HCT116 (cell line): Measurements from ENCODE around the gene ABCC1. TPM values are rescaled to one million over a fixed set of nuclear protein-coding genes. Genes with fewer than 3 reads are reported as not detected.

Experiments
- ATAC-seq: fragments of 200-7000 bp; cut with Tn5 transposase; 2 replicates; pipeline ENCODE4 v1.9.1; 2020; ENCODE audit warnings: mild to moderate bottlenecking, moderate library complexity
- BruUV-seq: library from RNA; stranded (reverse); fragments of 400-500 nt; replicated peaks from 2 replicates; lab custom pipeline; 2021; lab: Mats Ljungman, UMichigan
- CTCF ChIA-PET: fragments of 300-600 bp; sonication (Branson Sonifier 250); formaldehyde crosslinking; loops from one replicate; lab custom pipeline; 2021; ENCODE audit warnings: antibody characterized with exemption; lab: Charles Lee
- POLR2A ChIA-PET: fragments of 300-600, 350-600 bp; sonication (Branson Sonifier 250); formaldehyde crosslinking; loops from one replicate; lab custom pipeline; 2021; ENCODE audit warnings: antibody characterized with exemption; lab: Charles Lee
- RAD21 ChIA-PET, 2 experiments: fragments of 300-600 bp; sonication (Branson Sonifier 250); formaldehyde crosslinking; loops; one replicate each; lab custom pipeline; 2023; ENCODE audit warnings: low total read pairs in 2 of 2; ENCODE audit not compliant: uncharacterized antibody in 2 of 2, unreplicated experiment in 2 of 2, low non-redundant PET in 1 of 2; lab: Charles Lee
- DNase-seq: peaks from one replicate; pipeline ENCODE4 v3.0.0-alpha.2; 2010; ENCODE audit warnings: low read depth, low spot score
- H2AFZ ChIP-seq: fragments of 200-600 bp; shearing (Covaris generic), sonication (generic); 2 replicates; pipeline ENCODE4 v1.6.1; 2017; ENCODE audit warnings: low read depth, mixed run types, mixed read lengths, antibody characterized with exemption, low read length; ENCODE audit not compliant: poor library complexity, severe bottlenecking
- H3K27ac ChIP-seq: 2 replicates; pipeline ENCODE4 v1.5.1; 2012; ENCODE audit warnings: low read depth, low read length
- H3K27me3 ChIP-seq: fragments of 200-600 bp; sonication (generic); 2 replicates; pipeline ENCODE4 v1.6.1; 2016; ENCODE audit warnings: mixed run types, low read length, mixed read lengths; ENCODE audit not compliant: insufficient read depth
- H3K36me3 ChIP-seq, 2 experiments: fragments of 200-500 bp in 1 of 2; fragments of 200-600 bp in 1 of 2; sonication (Bioruptor generic) in 1 of 2; sonication (generic) in 1 of 2; 2 replicates each; pipeline versions ENCODE4 v1.5.1 to v1.6.1; 2014 to 2016; ENCODE audit warnings: low read length in 2 of 2, inconsistent platforms in 1 of 2, mixed read lengths in 1 of 2, mixed run types in 1 of 2; ENCODE audit not compliant: insufficient read depth in 2 of 2, control insufficient read depth in 1 of 2
- H3K4me1 ChIP-seq, 2 experiments: fragments of 200-600 bp in 1 of 2; sonication (generic) in 1 of 2; 2 replicates each; pipeline versions ENCODE4 v1.5.1 to v1.6.1; 2012 to 2017; ENCODE audit warnings: low read length in 2 of 2, inconsistent platforms in 1 of 2, mild to moderate bottlenecking in 1 of 2, mixed read lengths in 1 of 2, mixed run types in 1 of 2, moderate library complexity in 1 of 2; ENCODE audit not compliant: insufficient read depth in 2 of 2, control insufficient read depth in 1 of 2
- H3K4me2 ChIP-seq: fragments of 200-600 bp; sonication (generic); 2 replicates; pipeline ENCODE4 v1.6.1; 2017; ENCODE audit warnings: mixed run types, low read length, mixed read lengths
- H3K4me3 ChIP-seq, 2 experiments: fragments of 200-600 bp in 1 of 2; sonication (generic) in 1 of 2; replicated peaks in 1 of 2; 2 replicates each; pipeline ENCODE4 v1.5.1; 2011 to 2016; ENCODE audit warnings: low read length in 2 of 2, control low read depth in 1 of 2, low read depth in 1 of 2, mild to moderate bottlenecking in 1 of 2, mixed read lengths in 1 of 2, mixed run types in 1 of 2
- H3K79me2 ChIP-seq: fragments of 200-600 bp; sonication (generic); 2 replicates; pipeline ENCODE4 v1.6.1; 2017; ENCODE audit warnings: mild to moderate bottlenecking, mixed run types, low read length, moderate library complexity, mixed read lengths; ENCODE audit not compliant: insufficient read depth
- H3K9ac ChIP-seq: fragments of 200-600 bp; sonication (generic); 2 replicates; pipeline ENCODE4 v1.6.1; 2016; ENCODE audit warnings: low read length, mixed read lengths
- H3K9me2 ChIP-seq: fragments of 200-600 bp; sonication (generic), shearing (Covaris generic); 2 replicates; pipeline ENCODE4 v1.6.1; 2017; ENCODE audit warnings: mixed run types, mild to moderate bottlenecking, moderate library complexity; ENCODE audit not compliant: insufficient read depth
- H3K9me3 ChIP-seq, 2 experiments: fragments of 200-500 bp in 1 of 2; fragments of 200-600 bp in 1 of 2; sonication (Bioruptor generic) in 1 of 2; sonication (generic) in 1 of 2; 2 replicates each; pipeline ENCODE4 v1.6.1; 2014 to 2017; ENCODE audit warnings: low read length in 2 of 2, mixed read lengths in 2 of 2, inconsistent platforms in 1 of 2, low read depth in 1 of 2, mild to moderate bottlenecking in 1 of 2, mixed run types in 1 of 2, moderate library complexity in 1 of 2; ENCODE audit not compliant: control insufficient read depth in 1 of 2, insufficient read depth in 1 of 2
- H4K20me1 ChIP-seq: fragments of 200-600 bp; sonication (generic), shearing (Covaris generic); 2 replicates; pipeline ENCODE4 v1.6.1; 2017; ENCODE audit warnings: mixed run types, mild to moderate bottlenecking, moderate library complexity; ENCODE audit not compliant: insufficient read depth
- ATF3 ChIP-seq: IDR thresholded peaks from 2 replicates; pipeline ENCODE4 v1.6.1; 2012
- CEBPB ChIP-seq: IDR thresholded peaks from 2 replicates; pipeline ENCODE4 v1.6.1; 2012; ENCODE audit warnings: low read depth
- CTCF ChIP-seq, 3 experiments: fragments of 200-600 bp in 1 of 3; sonication (generic) in 1 of 3; IDR thresholded peaks in 2 of 3; conservative IDR thresholded peaks in 1 of 3; 2 replicates each; pipeline ENCODE4 v1.5.1; 2012 to 2017; ENCODE audit warnings: low read depth in 2 of 3, low read length in 2 of 3, antibody characterized with exemption in 1 of 3, borderline replicate concordance in 1 of 3, control low read depth in 1 of 3, mild to moderate bottlenecking in 1 of 3, mixed read lengths in 1 of 3, mixed run types in 1 of 3, moderate library complexity in 1 of 3; ENCODE audit not compliant: insufficient read depth in 1 of 3
- EZH2 ChIP-seq: fragments of 200-600 bp; sonication (generic); IDR thresholded peaks from 2 replicates; pipeline ENCODE4 v1.6.1; 2017; ENCODE audit warnings: antibody characterized with exemption, mixed run types
- FOSL1 ChIP-seq: IDR thresholded peaks from 2 replicates; pipeline ENCODE4 v1.6.1; 2012; ENCODE audit warnings: low read depth
- JUND ChIP-seq: IDR thresholded peaks from 2 replicates; pipeline ENCODE4 v1.6.1; 2012
- POLR2A ChIP-seq: IDR thresholded peaks from 2 replicates; pipeline ENCODE4 v1.7.0; 2011; ENCODE audit warnings: borderline replicate concordance; ENCODE audit not compliant: insufficient read depth, insufficient read length; ENCODE audit errors: extremely low read depth
- POLR2AphosphoS5 ChIP-seq: IDR thresholded peaks from 2 replicates; pipeline ENCODE4 v1.6.1; 2011; ENCODE audit warnings: mild to moderate bottlenecking, low read depth, low read length, moderate library complexity
- SP1 ChIP-seq: IDR thresholded peaks from 2 replicates; pipeline ENCODE4 v1.6.1; 2012; ENCODE audit warnings: low read depth
- YY1 ChIP-seq: IDR thresholded peaks from 2 replicates; pipeline ENCODE4 v1.6.1; 2011; ENCODE audit warnings: low read length, low read depth, moderate library complexity, mild to moderate bottlenecking; ENCODE audit not compliant: insufficient replicate concordance; ENCODE audit errors: extremely low read depth
- ZBTB33 ChIP-seq: IDR thresholded peaks from 2 replicates; pipeline ENCODE4 v1.6.1; 2011; ENCODE audit warnings: mild to moderate bottlenecking, low read length, moderate library complexity; ENCODE audit not compliant: insufficient replicate concordance; ENCODE audit errors: extremely low read depth
- ZFX ChIP-seq: fragments of 450-650 bp; IDR thresholded peaks from 2 replicates; pipeline ENCODE4 v1.6.1; 2017
- ZNF274 ChIP-seq: fragments of 200-500 bp; sonication (Bioruptor generic); IDR thresholded peaks from 2 replicates; pipeline ENCODE4 v1.6.1; 2014; ENCODE audit warnings: mild to moderate bottlenecking, low read depth, low read length, inconsistent platforms
- intact Hi-C: fragments of 100-400 bp; cut with micrococcal nuclease; formaldehyde crosslinking; loops from 2 replicates; pipeline ENCODE4 v1.10.0; 2022
- total RNA-seq: library from RNA; stranded (reverse); gene quantifications from one replicate; pipeline ENCODE4 v1.2.1, GENCODE V29; 2021; ENCODE audit not compliant: unreplicated experiment

Gene ABCC1
- total RNA-seq, 1 experiment from 2014 or later: 61.9 TPM

- intact Hi-C loops: no loop called here
- BruUV-seq: no TSS peak
- no peak overlapping the region for H3K27ac ChIP-seq
- TF ChIP-seq EZH2 (no peak), CTCF (IDR thresholded peaks at IDR 0.05 in 2 of 3, conservative IDR thresholded peaks at IDR 0.05 in 1 of 3; ENCODE audit: borderline replicate concordance in 1 of 3, insufficient read depth in 1 of 3, low read depth in 2 of 3, low read length in 2 of 3) (no peak), FOSL1 (no peak), CEBPB (no peak), POLR2AphosphoS5 (no peak)
- peaks cover 34 to 55% of the 10 kb centered on the region in 2 experiments for H3K36me3 ChIP-seq
- ChIA-PET RAD21 (no interaction called here), CTCF (no interaction called here), POLR2A (no interaction called here)
- ATAC-seq: no peak
- peaks cover 0 to 8% of the 10 kb centered on the region in 2 experiments; a peak in 1 of 4 replicates for H3K4me1 ChIP-seq
- DNase-seq: no peak
- no peaks in the 10 kb centered on the region for H3K27me3 ChIP-seq
- H3K4me3 ChIP-seq: no peak overlapping the region
- no peak overlapping the region for H3K9ac ChIP-seq
- H3K9me3 ChIP-seq: no peaks in the 10 kb centered on the region
- H2AFZ ChIP-seq: no peak overlapping the region
- no peaks in the 10 kb centered on the region for H4K20me1 ChIP-seq
- no peak overlapping the region for H3K4me2 ChIP-seq
- H3K9me2 ChIP-seq: no peaks in the 10 kb centered on the region
- H3K79me2 ChIP-seq: no peaks in the 10 kb centered on the region; the same call in 1 of the 2 replicates
Measured at GRCh38 chr16:16141141-16141540, 191.7 kb downstream of the ABCC1 start.

- H3K4me3 ChIP-seq: no peak overlapping the region
- H3K27me3 ChIP-seq: no peaks in the 10 kb centered on the region
- H3K4me2 ChIP-seq: no peak overlapping the region
- ChIA-PET POLR2A (no interaction called here), RAD21 (no interaction called here), CTCF (no interaction called here)
- BruUV-seq: no TSS peak
- DNase-seq: no peak
- intact Hi-C loops: no loop called here
- no peak overlapping the region for H2AFZ ChIP-seq
- no peak overlapping the region for H3K9ac ChIP-seq
- no peaks in the 10 kb centered on the region for H3K9me2 ChIP-seq
- no peaks in the 10 kb centered on the region for H3K9me3 ChIP-seq
- no peaks in the 10 kb centered on the region for H4K20me1 ChIP-seq
- H3K36me3 ChIP-seq: peaks cover 28 to 47% of the 10 kb centered on the region in 2 experiments
- H3K4me1 ChIP-seq: peaks cover 0 to 8% of the 10 kb centered on the region in 2 experiments; a peak in 1 of 4 replicates
- no peaks in the 10 kb centered on the region; the same call in 1 of the 2 replicates for H3K79me2 ChIP-seq
- H3K27ac ChIP-seq: no peak overlapping the region
- ATAC-seq: no peak
- no peak for TF ChIP-seq CTCF (IDR thresholded peaks at IDR 0.05 in 2 of 3, conservative IDR thresholded peaks at IDR 0.05 in 1 of 3; ENCODE audit: borderline replicate concordance in 1 of 3, insufficient read depth in 1 of 3, low read depth in 2 of 3, low read length in 2 of 3)
- TF ChIP-seq POLR2A: no peak
- no peak for TF ChIP-seq JUND
- no peak for TF ChIP-seq EZH2
- no peak for TF ChIP-seq ZFX
- TF ChIP-seq ZNF274: no peak
- no peak for TF ChIP-seq SP1
- TF ChIP-seq ATF3: no peak
- TF ChIP-seq YY1: no peak
- no peak for TF ChIP-seq ZBTB33
Measured at GRCh38 chr16:16141784-16142396, 192.5 kb downstream of the ABCC1 start.
